Activated T-cell treated with anti-CD3 and anti-CD28 coated beads, Interleukin-2, amount 50 U/mL, for 4 hours (primary cell): ENCODE results near the gene SUMF1. TPM values are rescaled to one million over a fixed set of nuclear protein-coding genes. Genes with fewer than 3 reads are reported as not detected.

Experiments used
- ATAC-seq, 2 donors: fragments of 200-7000 bp; cut with Tn5 transposase; one replicate each; pipeline ENCODE4 v1.10.0; 2021
- DNase-seq: peaks from one replicate; pipeline ENCODE4 v3.0.0-alpha.2; 2020
- H3K27me3 Mint-ChIP-seq: one replicate; pipeline ENCODE4 v1.8.0; 2021; ENCODE audit warnings: low read depth, mixed read lengths
- H3K36me3 Mint-ChIP-seq: one replicate; pipeline ENCODE4 v1.8.0; 2022; ENCODE audit warnings: mixed read lengths; ENCODE audit not compliant: insufficient read depth
- H3K4me1 Mint-ChIP-seq: one replicate; pipeline ENCODE4 v1.8.0; 2021; ENCODE audit warnings: low read depth, mixed read lengths
- H3K4me3 Mint-ChIP-seq: one replicate; pipeline ENCODE4 v1.8.0; 2021; ENCODE audit warnings: mild to moderate bottlenecking, moderate library complexity, mixed read lengths
- H3K9me3 Mint-ChIP-seq: one replicate; pipeline ENCODE4 v1.8.0; 2021; ENCODE audit warnings: mixed read lengths
- total RNA-seq, 3 donors: library from RNA; stranded (reverse); gene quantifications; one replicate each; pipeline ENCODE4 v1.2.1, GENCODE V29; 2021

The SUMF1 gene
- total RNA-seq, 3 donors from 2014 or later, result 7.5 to 10.4 (median 9.4) TPM

GRCh38 chr3:4408958-4409357 is 58.1 kb downstream of the SUMF1 start:
- Mint-ChIP-seq H3K36me3 (peaks cover 44% of the 10 kb centered on the region), H3K4me1 (peaks cover 30% of the 10 kb centered on the region)

GRCh38 chr3:4407941-4408340 is 59.1 kb downstream of the SUMF1 start:
- ATAC-seq (no peak), DNase-seq (no peak)
- no peaks in the 10 kb centered on the region for H3K9me3 Mint-ChIP-seq
- H3K27me3 Mint-ChIP-seq, result no peaks in the 10 kb centered on the region
- no peak overlapping the region for H3K4me3 Mint-ChIP-seq
- peaks cover 30% of the 10 kb centered on the region for H3K4me1 Mint-ChIP-seq
- peaks cover 54% of the 10 kb centered on the region for H3K36me3 Mint-ChIP-seq

More at GRCh38 chr3:4408958-4409357, 58.1 kb downstream of the SUMF1 start:
- no peak for ATAC-seq
- Mint-ChIP-seq H3K27me3 (no peaks in the 10 kb centered on the region), H3K9me3 (no peaks in the 10 kb centered on the region), H3K4me3 (no peak overlapping the region)
- DNase-seq, result no peak

GRCh38 chr3:4406746-4407568 is 60.1 kb downstream of the SUMF1 start:
- ATAC-seq (no peak), DNase-seq (no peak)
- peaks cover 30% of the 10 kb centered on the region for H3K4me1 Mint-ChIP-seq
- H3K9me3 Mint-ChIP-seq, result no peaks in the 10 kb centered on the region
- no peak overlapping the region for H3K4me3 Mint-ChIP-seq
- no peaks in the 10 kb centered on the region for H3K27me3 Mint-ChIP-seq
- H3K36me3 Mint-ChIP-seq, result peaks cover 57% of the 10 kb centered on the region

GRCh38 chr3:4404881-4405280 is 62.2 kb downstream of the SUMF1 start:
- Mint-ChIP-seq H3K4me1 (peaks cover 23% of the 10 kb centered on the region), H3K9me3 (no peaks in the 10 kb centered on the region), H3K4me3 (no peak overlapping the region), H3K27me3 (no peaks in the 10 kb centered on the region), H3K36me3 (peaks cover 51% of the 10 kb centered on the region)
- DNase-seq (no peak), ATAC-seq (no peak)

GRCh38 chr3:4401441-4401840 is 65.6 kb downstream of the SUMF1 start:
- H3K4me3 Mint-ChIP-seq, result no peak overlapping the region
- no peaks in the 10 kb centered on the region for H3K27me3 Mint-ChIP-seq
- no peaks in the 10 kb centered on the region for H3K9me3 Mint-ChIP-seq
- no peak for DNase-seq
- peaks cover 45% of the 10 kb centered on the region for H3K36me3 Mint-ChIP-seq
- peak; percentile 57 to 70 for ATAC-seq
- H3K4me1 Mint-ChIP-seq, result peaks cover 8% of the 10 kb centered on the region

- no peak overlapping the region for H3K4me3 Mint-ChIP-seq
- ATAC-seq (no peak), DNase-seq (no peak)
- no peaks in the 10 kb centered on the region for H3K27me3 Mint-ChIP-seq
- H3K9me3 Mint-ChIP-seq, result no peaks in the 10 kb centered on the region
- H3K36me3 Mint-ChIP-seq, result peaks cover 55% of the 10 kb centered on the region
- peaks cover 25% of the 10 kb centered on the region for H3K4me1 Mint-ChIP-seq
These were observed 67.6 kb downstream of the SUMF1 start for GRCh38 chr3:4399476-4399875.

- H3K36me3 Mint-ChIP-seq, result peaks cover 50% of the 10 kb centered on the region
- peaks cover 30% of the 10 kb centered on the region for H3K4me1 Mint-ChIP-seq
- H3K4me3 Mint-ChIP-seq, result no peak overlapping the region
- DNase-seq (no peak), ATAC-seq (no peak)
- no peaks in the 10 kb centered on the region for H3K27me3 Mint-ChIP-seq
- H3K9me3 Mint-ChIP-seq, result no peaks in the 10 kb centered on the region
These were observed 68.2 kb downstream of the SUMF1 start for GRCh38 chr3:4398941-4399245.

- ATAC-seq (no peak), DNase-seq (no peak)
- Mint-ChIP-seq H3K27me3 (no peaks in the 10 kb centered on the region), H3K36me3 (peaks cover 45% of the 10 kb centered on the region), H3K4me3 (no peak overlapping the region), H3K9me3 (no peaks in the 10 kb centered on the region), H3K4me1 (peaks cover 30% of the 10 kb centered on the region)
These were observed 68.7 kb downstream of the SUMF1 start for GRCh38 chr3:4398120-4398940.

- Mint-ChIP-seq H3K9me3 (no peaks in the 10 kb centered on the region), H3K27me3 (no peaks in the 10 kb centered on the region), H3K4me1 (peaks cover 30% of the 10 kb centered on the region), H3K36me3 (peaks cover 41% of the 10 kb centered on the region), H3K4me3 (no peak overlapping the region)
- DNase-seq (no peak), ATAC-seq (no peak)
These were observed 69.6 kb downstream of the SUMF1 start for GRCh38 chr3:4397466-4397865.

GRCh38 chr3:4396542-4396941 is 70.5 kb downstream of the SUMF1 start:
- Mint-ChIP-seq H3K4me3 (no peak overlapping the region), H3K27me3 (no peaks in the 10 kb centered on the region), H3K36me3 (peaks cover 37% of the 10 kb centered on the region), H3K4me1 (peaks cover 28% of the 10 kb centered on the region), H3K9me3 (no peaks in the 10 kb centered on the region)
- DNase-seq, result no peak
- ATAC-seq, result no peak

- Mint-ChIP-seq H3K9me3 (no peaks in the 10 kb centered on the region), H3K27me3 (no peaks in the 10 kb centered on the region), H3K4me1 (peaks cover 25% of the 10 kb centered on the region), H3K36me3 (peaks cover 36% of the 10 kb centered on the region), H3K4me3 (no peak overlapping the region)
- no peak for DNase-seq
- ATAC-seq, result no peak
These were observed 71.1 kb downstream of the SUMF1 start for GRCh38 chr3:4396006-4396405.

- ATAC-seq (peak; percentile 18 to 50), DNase-seq (no peak)
- H3K27me3 Mint-ChIP-seq, result no peaks in the 10 kb centered on the region
- no peaks in the 10 kb centered on the region for H3K9me3 Mint-ChIP-seq
- H3K36me3 Mint-ChIP-seq, result peaks cover 38% of the 10 kb centered on the region
- peaks cover 25% of the 10 kb centered on the region for H3K4me1 Mint-ChIP-seq
- no peak overlapping the region for H3K4me3 Mint-ChIP-seq
These were observed 71.6 kb downstream of the SUMF1 start for GRCh38 chr3:4395448-4395847.

GRCh38 chr3:4394567-4394966 is 72.5 kb downstream of the SUMF1 start:
- ATAC-seq, result no peak
- Mint-ChIP-seq H3K9me3 (no peaks in the 10 kb centered on the region), H3K4me1 (peaks cover 29% of the 10 kb centered on the region), H3K27me3 (no peaks in the 10 kb centered on the region), H3K4me3 (no peak overlapping the region), H3K36me3 (peaks cover 39% of the 10 kb centered on the region)
- no peak for DNase-seq

- H3K36me3 Mint-ChIP-seq, result peaks cover 39% of the 10 kb centered on the region
- no peaks in the 10 kb centered on the region for H3K9me3 Mint-ChIP-seq
- DNase-seq (no peak), ATAC-seq (peak; percentile 46 to 56)
- H3K4me1 Mint-ChIP-seq, result peaks cover 34% of the 10 kb centered on the region
- H3K4me3 Mint-ChIP-seq, result no peak overlapping the region
- no peaks in the 10 kb centered on the region for H3K27me3 Mint-ChIP-seq
These were observed 73.0 kb downstream of the SUMF1 start for GRCh38 chr3:4394048-4394447.

GRCh38 chr3:4392992-4393391 is 74.1 kb downstream of the SUMF1 start:
- Mint-ChIP-seq H3K9me3 (no peaks in the 10 kb centered on the region), H3K27me3 (no peaks in the 10 kb centered on the region), H3K4me1 (peaks cover 41% of the 10 kb centered on the region), H3K36me3 (peaks cover 38% of the 10 kb centered on the region), H3K4me3 (no peak overlapping the region)
- DNase-seq (no peak), ATAC-seq (no peak)
